ENCODE results near the gene B4GALT6. TPM values are rescaled to one million over a fixed set of nuclear protein-coding genes. Genes with fewer than 3 reads are reported as not detected.
"Not testable (repeated sequence)": the region's sequence is repeated elsewhere in the genome, so short reads cannot be mapped to it uniquely, and the experiment has no call there.

Gene B4GALT6
- polyA plus RNA-seq (2013, experiment 1 of 2; ENCODE audit: insufficient read length), result 9.6 TPM
- polyA plus RNA-seq (2013, experiment 2 of 2; ENCODE audit: insufficient read length), result 8.5 TPM

- peak; percentile 23 for DNase-seq
Measured at GRCh38 chr18:31684279-31685096, at the start of gene B4GALT6. TSS of gene B4GALT6 (minus strand) at chr18:31684581. CDS start at chr18:31684426, 155 bp downstream.

GRCh38 chr18:31731628-31732027 is 47.2 kb upstream of the B4GALT6 start:
- DNase-seq, result no peak

GRCh38 chr18:31729196-31729595 is 44.8 kb upstream of the B4GALT6 start:
- DNase-seq, result not testable (repeated sequence)

- no peak for DNase-seq
Measured at GRCh38 chr18:31723990-31724711, 39.8 kb upstream of the B4GALT6 start.

GRCh38 chr18:31723639-31723989 is 39.2 kb upstream of the B4GALT6 start:
- DNase-seq, result no peak

- peak; percentile 71 for DNase-seq
Measured at GRCh38 chr18:31722369-31722957, 38.1 kb upstream of the B4GALT6 start.

- DNase-seq, result peak; percentile 8
Measured at GRCh38 chr18:31721601-31722000, 37.2 kb upstream of the B4GALT6 start.

- no peak for DNase-seq
Measured at GRCh38 chr18:31720867-31721266, 36.5 kb upstream of the B4GALT6 start.

- no peak for DNase-seq
Measured at GRCh38 chr18:31719363-31720006, 35.1 kb upstream of the B4GALT6 start.

GRCh38 chr18:31718386-31718785 is 34.0 kb upstream of the B4GALT6 start:
- no peak for DNase-seq

GRCh38 chr18:31716362-31716761 is 32.0 kb upstream of the B4GALT6 start:
- DNase-seq, result no peak

- no peak for DNase-seq
Measured at GRCh38 chr18:31711365-31712172, 27.2 kb upstream of the B4GALT6 start.

GRCh38 chr18:31710826-31711225 is 26.4 kb upstream of the B4GALT6 start:
- DNase-seq, result no peak

GRCh38 chr18:31707815-31708214 is 23.4 kb upstream of the B4GALT6 start:
- no peak for DNase-seq

- no peak for DNase-seq
Measured at GRCh38 chr18:31702449-31702848, 18.1 kb upstream of the B4GALT6 start.

GRCh38 chr18:31701744-31702143 is 17.4 kb upstream of the B4GALT6 start:
- DNase-seq, result no peak

- no peak for DNase-seq
Measured at GRCh38 chr18:31700990-31701389, 16.6 kb upstream of the B4GALT6 start.

GRCh38 chr18:31697351-31698298 is 13.2 kb upstream of the B4GALT6 start:
- DNase-seq, result no peak

- no peak for DNase-seq
Measured at GRCh38 chr18:31695989-31696388, 11.6 kb upstream of the B4GALT6 start.

GRCh38 chr18:31694297-31694696 is 9.9 kb upstream of the B4GALT6 start:
- no peak for DNase-seq

GRCh38 chr18:31688606-31689005 is 4.2 kb upstream of the B4GALT6 start:
- DNase-seq, result no peak
